NCI-H446 (cell line): Measurements from ENCODE around the gene LKAAEAR1.

Experiments
- DNase-seq, 2 experiments: peaks; one replicate each; lab custom pipeline; 2025; lab: John Stamatoyannopoulos, UW

The LKAAEAR1 gene

GRCh38 chr20:64078934-64079272 lies 5.3 kb downstream of the LKAAEAR1 start:
- no peak for DNase-seq

- no peak for DNase-seq
These were observed 6.2 kb downstream of the LKAAEAR1 start for GRCh38 chr20:64077876-64078551.

- DNase-seq = no peak
These were observed 6.7 kb downstream of the LKAAEAR1 start for GRCh38 chr20:64077541-64077875.

GRCh38 chr20:64077094-64077493 lies 7.1 kb downstream of the LKAAEAR1 start:
- no peak for DNase-seq

- DNase-seq = no peak
These were observed 7.9 kb downstream of the LKAAEAR1 start for GRCh38 chr20:64076061-64076997.

GRCh38 chr20:64075556-64075955 lies 8.6 kb downstream of the LKAAEAR1 start:
- DNase-seq = no peak

- DNase-seq = no peak
These were observed 9.2 kb downstream of the LKAAEAR1 start for GRCh38 chr20:64074963-64075362.

GRCh38 chr20:64074184-64074789 lies 9.9 kb downstream of the LKAAEAR1 start:
- DNase-seq = no peak

- DNase-seq = no peak
These were observed 10.6 kb downstream of the LKAAEAR1 start for GRCh38 chr20:64073476-64074183.

GRCh38 chr20:64072498-64073063 lies 11.6 kb downstream of the LKAAEAR1 start:
- no peak for DNase-seq

GRCh38 chr20:64071341-64072332 lies 12.6 kb downstream of the LKAAEAR1 start:
- DNase-seq = no peak

- no peak for DNase-seq
These were observed 13.8 kb downstream of the LKAAEAR1 start for GRCh38 chr20:64070244-64070993.

GRCh38 chr20:64069614-64070243 lies 14.5 kb downstream of the LKAAEAR1 start:
- peak in 1 of 2 experiments; percentile 28 for DNase-seq

GRCh38 chr20:64069209-64069613 lies 15.0 kb downstream of the LKAAEAR1 start:
- DNase-seq = no peak

GRCh38 chr20:64068386-64069208 lies 15.6 kb downstream of the LKAAEAR1 start:
- no peak for DNase-seq

- no peak for DNase-seq
These were observed 16.4 kb downstream of the LKAAEAR1 start for GRCh38 chr20:64067733-64068307.

- no peak for DNase-seq
These were observed 17.1 kb downstream of the LKAAEAR1 start for GRCh38 chr20:64067005-64067632.

- no peak for DNase-seq
These were observed 18.2 kb downstream of the LKAAEAR1 start for GRCh38 chr20:64065974-64066343.
